Measurements from ENCODE around the gene IGF1R.

GRCh38 chr15:98802187-98802586, 153.8 kb downstream of the IGF1R start:
- TF ChIP-seq CTCF (conservative IDR thresholded peaks at IDR 0.05 in 1 of 2, IDR thresholded peaks at IDR 0.05 in 1 of 2; ENCODE audit: extremely low read depth in 1 of 2, insufficient read depth in 1 of 2, low read depth in 1 of 2, low read length in 2 of 2) (no peak), EZH2 (IDR thresholded peaks at IDR 0.05; ENCODE audit: borderline replicate concordance, low read length) (no peak)

Data from mammary epithelial cell (primary cell).